ENCODE results near the gene RPL5. TPM values are rescaled to one million over a fixed set of nuclear protein-coding genes. Genes with fewer than 3 reads are reported as not detected.

The RPL5 gene
- total and polyA plus RNA-seq, 9 of the 15 experiments (the other 6 are each of a cell fraction or from before 2014, with no cell fraction given): 1,467 to 4,252 (median 2,454) TPM

GRCh38 chr1:92784639-92785500 lies 47.0 kb upstream of the RPL5 start, which contains the start of gene EVI5:
EVI5 (minus strand) TSS chr1:92785108; CDS start chr1:92736546, 48,562 bp downstream.
- intact Hi-C loops (cut with micrococcal nuclease) (loop anchor here (5.0 kb wide), 1 partner anchor 47 kb away; the partner anchor contains the start of gene RPL5), in situ Hi-C loops (cut with MboI) (no loop called here)
- Histone ChIP-seq H3K27ac (ENCODE audit: extremely low read depth, low read depth, low read length) (peak within 1 kb of the TSS; percentile 88), H3K9me3 (replicated peaks; ENCODE audit: control insufficient read depth, insufficient read depth, low read depth, low read length) (no peaks in the 10 kb centered on the region), H3K9me1 (ENCODE audit: control insufficient read depth, insufficient read depth, low read length) (no peaks in the 10 kb centered on the region), H3K79me2 (ENCODE audit: control insufficient read depth, insufficient read depth, low read length) (peaks cover 41% of the 10 kb centered on the region), H3K27me3 (ENCODE audit: control insufficient read depth in 2 of 2, insufficient read depth in 2 of 2, low read length in 2 of 2) (no peaks in the 10 kb centered on the region), H3K4me3 (peak within 1 kb of the TSS; percentile 96), H4K20me1 (replicated peaks; ENCODE audit: control insufficient read depth, insufficient read depth, low read length) (no peaks in the 10 kb centered on the region; the same call in 1 of the 2 replicates), H3K4me1 (replicated peaks in 1 of 2; ENCODE audit: control insufficient read depth in 2 of 2, insufficient read depth in 2 of 2, low read length in 2 of 2) (peaks cover 13 to 24% of the 10 kb centered on the region in 2 experiments; a peak in 4 of 5 replicates), H3K9ac (ENCODE audit: insufficient read depth in 1 of 2, low read depth in 2 of 2, low read length in 2 of 2) (peak within 1 kb of the TSS; percentile 71 to 98), H2AFZ (ENCODE audit: low read depth, low read length) (peak within 1 kb of the TSS; percentile 85), H3K36me3 (ENCODE audit: control insufficient read depth, insufficient read depth, low read length) (peaks cover 4% of the 10 kb centered on the region; the same call in 1 of the 3 replicates), H3K4me2 (ENCODE audit: insufficient read depth, low read length) (peak within 1 kb of the TSS; percentile 77)
- ChIA-PET POLR2A (interaction anchor here (0.5 to 2.5 kb wide), 13 partner anchors 8 to 171 kb away, joined by 3 to 14 read pairs (median 3); partner anchors contain the start of gene RPL5), CTCF (ENCODE audit: low intra/inter-chr PET ratio) (no interaction called here)
- peak; percentile 89 for FAIRE-seq
- DNase-seq (ENCODE audit: extremely low read depth in 1 of 4, low spot score in 3 of 4): peak; percentile 87 to 96 (median 92)
- ATAC-seq: peak; percentile 97
- WGBS (ENCODE audit: insufficient coverage, low coverage, missing lambda C conversion rate): under 1% methylated on average over 70 of the region's 94 CpGs
- no TSS peak for BruUV-seq (replicated peaks)
- TF ChIP-seq DIDO1 (tag; IDR thresholded peaks at IDR 0.05; ENCODE audit: low read depth): no peak
- TF ChIP-seq ZBTB5 (IDR thresholded peaks at IDR 0.05): peak; percentile 99
- no peak for TF ChIP-seq ZC3H11A (IDR thresholded peaks at IDR 0.05; ENCODE audit: low read depth, low read length)
- TF ChIP-seq RBBP5 (IDR thresholded peaks at IDR 0.05; ENCODE audit: borderline replicate concordance, insufficient read depth, low read length, poor library complexity, severe bottlenecking): peak; percentile 80
- no peak for TF ChIP-seq BMI1 (IDR thresholded peaks at IDR 0.05; ENCODE audit: low read length)
- TF ChIP-seq PHF8 (IDR thresholded peaks at IDR 0.05; ENCODE audit: borderline replicate concordance, low read length): peak; percentile 92; the same call in 1 of the 2 replicates
- TF ChIP-seq MNT (conservative IDR thresholded peaks at IDR 0.05): peak; percentile 88 to 90
- TF ChIP-seq GABPB2 (CRISPR knock-in tag; conservative IDR thresholded peaks at IDR 0.05): no peak
- TF ChIP-seq TFE3 (CRISPR knock-in tag; IDR thresholded peaks at IDR 0.05): no peak
- TF ChIP-seq FOXP1 (CRISPR knock-in tag; IDR thresholded peaks at IDR 0.05): peak; percentile 94
- TF ChIP-seq NCOA6 (IDR thresholded peaks at IDR 0.05): no peak
- peak; percentile 94 for TF ChIP-seq ZNF282 (CRISPR knock-in tag; IDR thresholded peaks at IDR 0.05)

Data from K562 (cell line).